GM19468 (cell line): Measurements from ENCODE around the gene IL31RA.

Experiments
- ATAC-seq: cut with Tn5 transposase; IDR thresholded peaks from one replicate; pipeline ENCODE4 v1.9.1; 2021; ENCODE audit warnings: mild to moderate bottlenecking, moderate library complexity, moderate number of reproducible peaks; ENCODE audit not compliant: unreplicated experiment; ENCODE audit errors: extremely low read depth

The IL31RA gene

GRCh38 chr5:55857247-55857640 lies 6.1 kb downstream of the IL31RA start:
- no peak for ATAC-seq

- no peak for ATAC-seq
Observed at GRCh38 chr5:55858104-55858503, 6.9 kb downstream of the IL31RA start.

DNA sequence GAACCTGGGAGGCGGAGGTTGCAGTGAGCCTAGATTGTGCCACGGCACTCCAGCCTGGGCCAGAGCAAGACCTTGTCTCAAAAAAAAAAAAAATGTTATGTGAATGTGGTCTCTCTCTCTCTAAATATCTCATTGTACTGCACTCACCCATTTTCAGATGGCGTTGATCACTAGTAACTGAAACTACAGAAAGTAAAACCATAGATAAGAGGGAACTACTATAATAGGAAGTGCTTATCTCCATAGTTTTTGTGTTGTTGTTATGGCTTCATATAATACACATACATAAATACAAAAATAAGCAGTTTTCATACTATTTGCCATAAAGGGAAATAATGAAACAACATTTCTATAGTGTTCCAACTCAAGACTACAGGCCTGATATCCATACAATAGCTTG lies 9.1 kb downstream of the IL31RA start:
- ATAC-seq, result no peak

GRCh38 chr5:55860709-55861108 lies 9.6 kb downstream of the IL31RA start:
- ATAC-seq, result no peak

DNA sequence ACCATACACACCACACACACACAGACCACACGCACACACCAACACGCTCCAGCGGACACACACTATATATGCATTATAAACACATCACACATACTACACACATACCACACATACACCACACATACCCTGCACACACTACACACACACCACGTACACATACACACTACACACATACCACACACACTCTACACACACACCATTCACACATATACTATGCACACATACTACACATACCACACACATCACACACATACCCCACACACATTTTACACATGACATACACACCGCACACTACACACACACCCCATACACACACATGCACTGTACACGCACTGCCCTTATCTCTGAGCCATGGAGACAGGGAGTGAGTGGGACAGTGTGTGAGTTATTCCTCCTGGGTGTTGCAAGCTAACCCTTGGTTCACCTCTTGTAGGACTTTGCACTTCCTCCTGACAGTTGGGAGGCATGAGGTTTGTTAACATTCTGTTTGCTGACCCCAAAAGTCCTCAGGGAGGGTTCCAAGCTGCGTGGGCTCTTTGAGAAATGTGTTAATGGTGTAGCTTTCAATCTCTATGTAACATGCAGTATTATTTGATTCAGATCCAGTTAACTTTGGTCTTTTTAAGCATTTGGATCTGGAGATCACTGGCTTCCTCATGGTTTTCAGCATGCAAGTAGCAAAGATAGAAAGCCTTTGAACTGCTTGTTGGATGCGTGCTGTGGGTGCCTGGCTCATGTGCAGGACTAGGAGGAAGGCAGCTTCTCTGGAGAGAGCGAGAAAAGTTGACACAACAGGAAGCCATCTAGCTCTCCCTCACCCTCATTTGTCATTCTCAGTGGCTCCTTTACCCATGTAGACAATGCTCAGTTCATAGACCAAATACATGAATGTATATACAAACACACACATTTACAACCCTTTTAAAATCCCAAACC lies 13.7 kb downstream of the IL31RA start:
- ATAC-seq, result no peak

DNA sequence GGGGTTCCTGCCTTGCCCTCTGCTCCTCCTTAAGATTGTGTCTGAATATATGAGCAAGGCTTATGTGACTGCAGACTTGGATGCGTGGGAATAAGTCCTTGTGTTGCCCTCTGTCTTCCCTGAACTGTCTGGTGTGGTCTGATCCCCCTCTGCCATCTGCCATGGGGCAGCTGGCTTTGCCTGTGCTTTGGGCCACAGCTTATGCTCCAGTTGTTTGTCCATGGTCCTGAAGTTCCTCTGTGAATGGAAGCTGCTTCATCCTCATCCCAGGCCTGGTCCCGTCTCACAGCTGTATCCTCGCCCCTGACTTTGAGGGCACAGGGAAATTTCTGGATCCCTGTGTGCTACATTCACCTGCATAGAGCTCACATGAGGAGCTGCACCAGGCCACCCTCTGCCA lies 14.7 kb downstream of the IL31RA start:
- no peak for ATAC-seq

- no peak for ATAC-seq
Observed at GRCh38 chr5:55866485-55866884, 15.3 kb downstream of the IL31RA start.

GRCh38 chr5:55866934-55867333 lies 15.8 kb downstream of the IL31RA start:
- no peak for ATAC-seq

DNA sequence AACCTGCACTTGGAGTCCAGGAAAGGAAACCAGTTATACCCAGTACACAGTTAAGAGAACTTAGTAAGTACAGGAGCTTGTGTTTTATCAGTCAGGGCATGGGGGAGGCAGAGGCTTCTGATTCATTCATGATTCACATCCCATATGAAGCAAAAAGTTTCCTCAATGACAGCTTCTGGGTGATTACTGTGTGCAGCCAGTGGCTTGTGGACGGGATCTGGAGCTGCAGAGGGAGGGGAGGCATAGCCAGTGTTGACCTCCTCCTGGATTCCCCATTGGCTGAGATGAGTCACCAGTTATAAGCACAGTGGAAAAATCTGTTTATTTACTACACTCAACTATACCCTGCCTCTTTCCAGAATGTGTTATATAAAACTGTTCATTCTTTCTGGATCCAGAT lies 17.7 kb downstream of the IL31RA start:
- no peak for ATAC-seq

- no peak for ATAC-seq
Observed at GRCh38 chr5:55869847-55870246, 18.7 kb downstream of the IL31RA start.

DNA sequence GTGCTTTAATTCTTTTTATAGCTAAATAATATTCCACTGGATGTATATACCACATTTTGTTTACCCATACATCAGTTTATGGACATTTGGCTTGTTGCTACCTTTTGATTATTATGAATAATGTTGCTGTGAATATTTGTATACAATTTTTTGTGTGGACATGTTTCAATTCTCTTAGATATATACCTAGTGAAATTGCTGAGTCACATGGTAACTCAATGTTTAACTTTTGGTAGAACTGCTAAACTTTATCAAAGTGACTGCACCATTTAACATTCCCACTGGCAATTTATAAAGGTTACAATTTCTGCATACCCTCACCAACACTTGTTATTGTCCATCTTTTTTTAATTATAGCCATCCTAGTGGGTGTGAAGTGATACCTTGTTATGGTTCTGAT lies 22.1 kb downstream of the IL31RA start:
- ATAC-seq, result no peak

- ATAC-seq, result no peak
Observed at GRCh38 chr5:55877655-55878054, 26.5 kb downstream of the IL31RA start.

GRCh38 chr5:55880453-55880852 lies 29.3 kb downstream of the IL31RA start:
- no peak for ATAC-seq

DNA sequence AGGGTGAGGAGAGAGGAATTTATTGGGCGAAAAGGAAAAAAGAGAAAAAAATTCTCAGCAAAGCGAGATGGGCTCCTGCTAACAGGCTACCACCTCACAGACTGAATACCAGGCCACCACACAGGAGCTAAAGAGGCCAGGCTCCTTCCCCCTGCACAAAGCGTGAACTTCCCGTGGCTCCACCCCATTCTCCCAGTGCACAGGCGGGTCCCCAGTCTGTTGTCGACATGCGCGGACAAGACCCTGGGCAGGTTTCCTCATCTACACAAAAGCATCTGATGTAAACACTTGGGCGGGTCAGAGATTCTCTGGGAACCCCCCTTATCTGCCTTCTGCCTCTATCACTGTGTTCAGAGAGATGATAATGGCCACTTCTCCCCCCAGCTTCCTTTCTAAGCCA lies 34.2 kb downstream of the IL31RA start:
- ATAC-seq, result no peak

- ATAC-seq, result no peak
Observed at GRCh38 chr5:55888205-55888604, 37.0 kb downstream of the IL31RA start.

DNA sequence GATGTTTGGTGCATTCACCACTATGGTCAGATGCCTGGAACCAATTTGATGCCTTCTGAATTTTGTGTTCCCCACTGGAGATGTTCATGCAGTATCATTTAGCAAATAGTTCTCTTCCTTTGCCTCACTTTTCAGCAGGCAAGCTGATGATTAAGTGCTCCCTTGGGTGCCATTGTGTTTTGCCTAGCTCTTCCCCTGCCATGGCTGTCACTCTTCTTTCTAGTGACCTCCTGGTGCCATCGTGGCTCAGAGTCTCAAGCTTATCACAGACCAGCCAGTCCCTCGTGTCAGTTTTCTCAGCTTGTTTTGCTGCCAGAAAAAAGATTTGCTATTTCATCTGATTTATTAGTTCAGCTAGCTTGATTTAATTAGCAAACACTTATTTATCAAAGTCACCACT lies 41.3 kb downstream of the IL31RA start:
- ATAC-seq, result no peak

DNA sequence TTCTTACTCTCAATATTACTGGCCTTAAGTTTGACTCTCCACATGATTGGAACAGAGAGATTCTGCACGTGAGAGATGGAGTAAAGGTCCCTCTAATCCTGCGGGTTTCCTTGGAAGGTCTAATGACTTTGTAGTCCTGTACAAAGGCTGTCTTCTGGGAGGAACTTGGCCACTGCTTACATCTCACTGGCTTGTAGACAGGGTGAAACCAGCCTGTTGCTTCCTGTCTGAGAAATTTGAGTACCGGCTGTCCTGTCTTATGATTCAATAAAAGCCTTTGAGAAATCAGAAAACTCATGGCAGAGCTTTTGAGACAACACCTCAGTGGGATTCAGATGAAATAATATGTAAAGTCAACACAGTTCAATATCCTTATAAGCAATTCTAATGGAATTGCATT lies 43.0 kb downstream of the IL31RA start:
- no peak for ATAC-seq

DNA sequence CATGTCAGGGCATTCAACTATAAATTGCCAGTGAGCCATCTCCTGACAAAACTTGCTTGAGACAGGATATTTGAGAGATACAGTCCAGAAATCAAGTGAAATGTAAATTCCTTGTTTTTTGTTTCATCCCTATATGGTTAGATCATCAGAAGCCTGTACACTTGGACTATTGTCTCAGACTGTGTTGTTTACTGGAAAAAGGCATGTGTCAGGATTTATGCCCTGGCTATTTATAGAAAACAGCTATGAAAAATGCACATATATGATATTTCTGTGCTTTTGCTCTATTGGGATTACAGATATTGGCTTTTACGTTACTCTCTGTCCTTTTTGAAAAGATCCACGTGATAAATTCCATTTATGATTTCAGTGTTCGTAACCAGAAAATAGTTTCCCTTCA lies 44.2 kb downstream of the IL31RA start:
- no peak for ATAC-seq

GRCh38 chr5:55896238-55896637 lies 45.1 kb downstream of the IL31RA start:
- no peak for ATAC-seq

GRCh38 chr5:55896663-55897062 lies 45.5 kb downstream of the IL31RA start:
- ATAC-seq, result no peak

DNA sequence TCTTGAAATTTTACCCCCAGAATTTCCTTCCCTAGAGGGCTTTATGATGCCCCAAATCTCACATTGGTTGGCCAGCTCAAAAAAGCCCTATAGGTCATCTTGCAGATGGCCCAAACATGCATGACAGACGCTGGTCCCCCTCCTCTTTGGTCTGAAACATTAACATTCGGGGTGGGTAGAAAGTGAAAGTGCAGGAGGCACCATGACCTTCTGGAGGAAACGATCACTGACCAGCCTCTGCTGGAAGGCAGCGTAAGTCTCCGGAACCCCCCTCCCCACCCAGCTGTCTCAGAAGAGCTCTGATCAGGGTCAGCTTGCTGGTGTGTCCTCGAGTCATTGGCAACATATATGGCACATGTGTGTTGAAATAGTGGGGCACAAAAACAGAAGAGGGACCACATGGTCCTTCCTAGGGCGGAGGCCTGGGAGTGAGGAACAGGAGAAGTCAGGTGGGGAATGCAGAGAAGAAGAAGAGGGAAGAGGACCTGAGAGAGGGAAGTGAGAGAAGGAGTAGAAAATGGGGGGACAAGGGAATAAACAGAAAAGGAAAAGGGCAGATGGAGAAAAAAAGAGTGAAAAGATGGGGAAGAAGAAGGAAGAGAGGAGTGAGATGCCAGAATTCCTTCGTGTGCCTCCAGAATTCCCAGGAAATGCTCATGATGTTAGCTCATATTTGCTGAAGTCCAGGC lies 46.2 kb downstream of the IL31RA start:
- no peak for ATAC-seq

GRCh38 chr5:55897905-55898304 lies 46.7 kb downstream of the IL31RA start:
- no peak for ATAC-seq
